Trophoblast cell (in vitro differentiated cells and primary cell): ENCODE results near the gene HNRNPH1.

Experiments used
- DNase-seq, 2 donors: peaks; one replicate each; pipeline ENCODE4 v3.0.0-alpha.2; 2016
- H2AFZ ChIP-seq: 2 replicates; pipeline ENCODE4 v1.6.1; 2013; ENCODE audit warnings: low read length, moderate library complexity, mild to moderate bottlenecking; ENCODE audit not compliant: insufficient read depth, poor library complexity
- H2AK5ac ChIP-seq: 2 replicates; pipeline ENCODE4 v1.6.1; 2013; ENCODE audit warnings: mild to moderate bottlenecking, low read length
- H2BK120ac ChIP-seq: 2 replicates; pipeline ENCODE4 v1.6.1; 2013; ENCODE audit warnings: low read length, mild to moderate bottlenecking, moderate library complexity; ENCODE audit not compliant: insufficient read depth, poor library complexity
- H2BK12ac ChIP-seq: 2 replicates; pipeline ENCODE4 v1.6.1; 2013; ENCODE audit warnings: mild to moderate bottlenecking, low read length, moderate library complexity
- H2BK5ac ChIP-seq: 2 replicates; pipeline ENCODE4 v1.6.1; 2013; ENCODE audit warnings: low read length, low read depth, moderate library complexity, mild to moderate bottlenecking; ENCODE audit not compliant: poor library complexity
- H3K14ac ChIP-seq: 2 replicates; pipeline ENCODE4 v1.6.1; 2013; ENCODE audit warnings: mild to moderate bottlenecking, low read length
- H3K18ac ChIP-seq: 2 replicates; pipeline ENCODE4 v1.6.1; 2013; ENCODE audit warnings: mild to moderate bottlenecking, low read length
- H3K23ac ChIP-seq: 2 replicates; pipeline ENCODE4 v1.6.1; 2013; ENCODE audit warnings: low read length
- H3K27ac ChIP-seq: 2 replicates; pipeline ENCODE4 v1.5.1; 2013; ENCODE audit warnings: low read depth, mild to moderate bottlenecking, inconsistent platforms, low read length, moderate library complexity
- H3K27me3 ChIP-seq: 2 replicates; pipeline ENCODE4 v1.6.1; 2013; ENCODE audit warnings: inconsistent platforms, mild to moderate bottlenecking, low read length, moderate library complexity; ENCODE audit not compliant: insufficient read depth
- H3K36me3 ChIP-seq, 2 experiments: 1 replicate in 1 of 2; 2 replicates in 1 of 2; pipeline ENCODE4 v1.6.1; 2013; ENCODE audit warnings: low read length in 2 of 2, mild to moderate bottlenecking in 2 of 2, moderate library complexity in 1 of 2; ENCODE audit not compliant: insufficient read depth in 2 of 2, control insufficient read depth in 1 of 2
- H3K4ac ChIP-seq: 2 replicates; pipeline ENCODE4 v1.6.1; 2013; ENCODE audit warnings: low read depth, mild to moderate bottlenecking, low read length, moderate library complexity
- H3K4me1 ChIP-seq, 2 experiments: 1 replicate in 1 of 2; 2 replicates in 1 of 2; pipeline ENCODE4 v1.6.1; 2013; ENCODE audit warnings: low read length in 2 of 2, mild to moderate bottlenecking in 2 of 2, moderate library complexity in 1 of 2; ENCODE audit not compliant: insufficient read depth in 2 of 2, control insufficient read depth in 1 of 2
- H3K4me2 ChIP-seq: 2 replicates; pipeline ENCODE4 v1.6.1; 2013; ENCODE audit warnings: inconsistent platforms, mild to moderate bottlenecking, low read length, moderate library complexity
- H3K4me3 ChIP-seq: 2 replicates; pipeline ENCODE4 v1.5.1; 2013; ENCODE audit warnings: mild to moderate bottlenecking, low read depth, low read length, inconsistent platforms
- H3K79me1 ChIP-seq: one replicate; pipeline ENCODE4 v1.6.1; 2013; ENCODE audit warnings: low read length
- H3K79me2 ChIP-seq: 2 replicates; pipeline ENCODE4 v1.6.1; 2013; ENCODE audit warnings: low read length, mild to moderate bottlenecking; ENCODE audit not compliant: control insufficient read depth, insufficient read depth, poor library complexity
- H3K9ac ChIP-seq: 2 replicates; pipeline ENCODE4 v1.6.1; 2013; ENCODE audit warnings: mild to moderate bottlenecking, low read length
- H3K9me3 ChIP-seq: 2 replicates; pipeline ENCODE4 v1.6.1; 2013; ENCODE audit warnings: low read depth, mild to moderate bottlenecking, control low read depth, inconsistent platforms, low read length; ENCODE audit not compliant: insufficient read depth
- H4K12ac ChIP-seq: 2 replicates; pipeline ENCODE4 v1.6.1; 2013; ENCODE audit warnings: low read depth, mild to moderate bottlenecking, low read length, moderate library complexity
- H4K8ac ChIP-seq: 2 replicates; pipeline ENCODE4 v1.6.1; 2013; ENCODE audit warnings: low read depth, mild to moderate bottlenecking, low read length, moderate library complexity
- H4K91ac ChIP-seq: one replicate; pipeline ENCODE4 v1.6.1; 2013; ENCODE audit warnings: low read depth, mild to moderate bottlenecking, low read length, moderate library complexity
- WGBS: extraction: QIAGEN DNeasy Blood & Tissue Kit; methylation state at CpG from one replicate; pipeline ENCODE4 v1.1.7; 2013; ENCODE audit warnings: missing lambda C conversion rate; ENCODE audit not compliant: insufficient read length, insufficient coverage; ENCODE audit errors: extremely low coverage; 5-methylcytosine and 5-hydroxymethylcytosine counted together

Gene HNRNPH1

DNA sequence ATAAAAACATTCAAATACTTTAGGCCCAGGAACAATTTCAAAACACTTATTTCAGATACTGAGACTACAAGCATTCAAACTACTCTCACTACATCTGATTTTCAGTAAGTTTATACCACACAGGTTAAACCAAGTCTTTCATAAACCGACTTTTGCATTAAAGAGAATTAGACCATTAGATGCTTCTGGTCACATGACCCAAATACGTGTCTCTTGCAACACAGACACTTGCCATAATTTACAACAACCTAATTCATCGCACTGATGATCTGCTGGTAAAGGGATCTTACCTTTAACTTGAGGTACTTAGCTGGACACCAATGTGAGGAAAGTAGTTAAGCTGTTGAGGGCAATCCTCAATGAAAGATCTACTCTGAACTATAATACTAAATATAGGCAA, 3.2 kb downstream of the HNRNPH1 start:
- WGBS: no CpG with 5 or more reads among the region's 3 CpGs
- no peak overlapping the region for H2AK5ac ChIP-seq
- no peak overlapping the region for H4K12ac ChIP-seq
- no peak overlapping the region for H3K23ac ChIP-seq
- peaks cover 18 to 40% of the 10 kb centered on the region in 2 experiments for H3K36me3 ChIP-seq
- H2BK5ac ChIP-seq: no peak overlapping the region
- H3K27me3 ChIP-seq: no peaks in the 10 kb centered on the region
- no peak overlapping the region for H4K8ac ChIP-seq
- H3K4me3 ChIP-seq: no peak overlapping the region
- H2BK12ac ChIP-seq: no peak overlapping the region
- H3K79me2 ChIP-seq: peaks cover 24% of the 10 kb centered on the region
- peak overlapping the region; percentile 95 for H3K4me2 ChIP-seq
- H3K9me3 ChIP-seq: no peaks in the 10 kb centered on the region
- no peak overlapping the region for H2AFZ ChIP-seq
- H2BK120ac ChIP-seq: no peak overlapping the region
- DNase-seq: peak in 1 of 2 donors; percentile 57
- H3K18ac ChIP-seq: no peak overlapping the region
- H3K27ac ChIP-seq: no peak overlapping the region
- H3K9ac ChIP-seq: no peak overlapping the region
- H3K4me1 ChIP-seq: peaks cover 9 to 10% of the 10 kb centered on the region in 2 experiments
- no peak overlapping the region for H3K14ac ChIP-seq
- no peak overlapping the region for H4K91ac ChIP-seq
- H3K79me1 ChIP-seq: peaks cover 14% of the 10 kb centered on the region
- peak overlapping the region; percentile 52 for H3K4ac ChIP-seq

- H3K4me1 ChIP-seq: peaks cover 9 to 10% of the 10 kb centered on the region in 2 experiments
- no peak overlapping the region for H3K18ac ChIP-seq
- H3K27me3 ChIP-seq: no peaks in the 10 kb centered on the region
- no CpG with 5 or more reads among the region's 4 CpGs for WGBS
- H2BK12ac ChIP-seq: no peak overlapping the region
- no peak overlapping the region for H3K4me2 ChIP-seq
- peak in 1 of 2 donors; percentile 57 for DNase-seq
- H3K14ac ChIP-seq: no peak overlapping the region
- no peak overlapping the region for H3K9ac ChIP-seq
- H3K9me3 ChIP-seq: no peaks in the 10 kb centered on the region
- no peak overlapping the region for H3K4me3 ChIP-seq
- no peak overlapping the region for H4K91ac ChIP-seq
- no peak overlapping the region for H3K4ac ChIP-seq
- no peak overlapping the region for H2AFZ ChIP-seq
- peaks cover 14% of the 10 kb centered on the region for H3K79me1 ChIP-seq
- no peak overlapping the region for H4K8ac ChIP-seq
- peaks cover 24% of the 10 kb centered on the region for H3K79me2 ChIP-seq
- H4K12ac ChIP-seq: no peak overlapping the region
- no peak overlapping the region for H2BK120ac ChIP-seq
- H3K27ac ChIP-seq: no peak overlapping the region
- H2BK5ac ChIP-seq: no peak overlapping the region
- no peak overlapping the region for H3K23ac ChIP-seq
- peaks cover 22 to 44% of the 10 kb centered on the region in 2 experiments for H3K36me3 ChIP-seq
- no peak overlapping the region for H2AK5ac ChIP-seq
These were observed 3.7 kb downstream of the HNRNPH1 start for GRCh38 chr5:179619776-179620175.

GRCh38 chr5:179618923-179619554, 4.4 kb downstream of the HNRNPH1 start:
- no peaks in the 10 kb centered on the region for H3K9me3 ChIP-seq
- no peak overlapping the region for H4K8ac ChIP-seq
- peaks cover 23 to 47% of the 10 kb centered on the region in 2 experiments for H3K36me3 ChIP-seq
- no peak overlapping the region for H3K18ac ChIP-seq
- peak overlapping the region; percentile 33 for H3K4me2 ChIP-seq
- H2AK5ac ChIP-seq: no peak overlapping the region
- no peak overlapping the region for H4K12ac ChIP-seq
- no peak overlapping the region for H3K9ac ChIP-seq
- peaks cover 2 to 3% of the 10 kb centered on the region in 2 experiments for H3K4me1 ChIP-seq
- no peak overlapping the region for H3K4ac ChIP-seq
- no peak overlapping the region for H3K4me3 ChIP-seq
- peaks cover 19% of the 10 kb centered on the region for H3K79me2 ChIP-seq
- H3K14ac ChIP-seq: no peak overlapping the region
- no peak overlapping the region for H2BK120ac ChIP-seq
- H3K27ac ChIP-seq: no peak overlapping the region
- H3K27me3 ChIP-seq: no peaks in the 10 kb centered on the region
- peaks cover 9% of the 10 kb centered on the region for H3K79me1 ChIP-seq
- no peak overlapping the region for H4K91ac ChIP-seq
- no peak overlapping the region for H3K23ac ChIP-seq
- peak in 1 of 2 donors; percentile 3 for DNase-seq
- no peak overlapping the region for H2BK12ac ChIP-seq
- no CpG with 5 or more reads among the region's 6 CpGs for WGBS
- H2AFZ ChIP-seq: no peak overlapping the region
- no peak overlapping the region for H2BK5ac ChIP-seq

GRCh38 chr5:179617930-179618329, 5.5 kb downstream of the HNRNPH1 start:
- peaks cover 2 to 4% of the 10 kb centered on the region in 2 experiments for H3K4me1 ChIP-seq
- no peak overlapping the region for H2BK120ac ChIP-seq
- H3K14ac ChIP-seq: no peak overlapping the region
- no peaks in the 10 kb centered on the region for H3K9me3 ChIP-seq
- no peak overlapping the region for H3K18ac ChIP-seq
- H2BK5ac ChIP-seq: no peak overlapping the region
- no peak overlapping the region for H3K9ac ChIP-seq
- H4K12ac ChIP-seq: no peak overlapping the region
- H3K79me2 ChIP-seq: peaks cover 12% of the 10 kb centered on the region
- WGBS: no CpG with 5 or more reads among the region's 7 CpGs
- no peak overlapping the region for H3K23ac ChIP-seq
- no peak overlapping the region for H4K8ac ChIP-seq
- H2AFZ ChIP-seq: no peak overlapping the region
- H3K27me3 ChIP-seq: no peaks in the 10 kb centered on the region
- H3K4me2 ChIP-seq: no peak overlapping the region
- H4K91ac ChIP-seq: no peak overlapping the region
- no peak overlapping the region for H3K4me3 ChIP-seq
- peaks cover 1% of the 10 kb centered on the region for H3K79me1 ChIP-seq
- H3K36me3 ChIP-seq: peaks cover 31 to 57% of the 10 kb centered on the region in 2 experiments
- H2AK5ac ChIP-seq: no peak overlapping the region
- no peak overlapping the region for H3K27ac ChIP-seq
- no peak overlapping the region for H3K4ac ChIP-seq
- peak in 1 of 2 donors; percentile 1 for DNase-seq
- H2BK12ac ChIP-seq: no peak overlapping the region
